ENCODE data around the gene TSPAN6.

TSPAN6 gene

GRCh38 chrX:100586747-100587146 lies 49.9 kb downstream of the TSPAN6 start:
- no peak overlapping the region for H3K27ac ChIP-seq
- H3K4me3 ChIP-seq (ENCODE audit: low read depth in 1 of 2, low read length in 1 of 2), result no peak overlapping the region

GRCh38 chrX:100584611-100585010 lies 52.0 kb downstream of the TSPAN6 start, which contains the start of gene TNMD:
Gene TNMD (plus strand): TSS chrX:100584936. CDS start chrX:100585019, 83 bp downstream.
- TF ChIP-seq CTCF (IDR thresholded peaks at IDR 0.05), result no peak
- Histone ChIP-seq H3K4me1 (ENCODE audit: control insufficient read depth in 1 of 2, insufficient read depth in 1 of 2, low read depth in 1 of 2, low read length in 1 of 2) (no peaks in the 10 kb centered on the region), H3K4me3 (ENCODE audit: low read depth in 1 of 2, low read length in 1 of 2) (no peak within 1 kb of the TSS), H3K36me3 (no peaks in the 10 kb centered on the region), H3K27me3 (no peaks in the 10 kb centered on the region), H3K9me3 (no peaks in the 10 kb centered on the region), H3K27ac (no peak within 1 kb of the TSS)

More at GRCh38 chrX:100586747-100587146, 49.9 kb downstream of the TSPAN6 start:
- H3K4me1 ChIP-seq (ENCODE audit: control insufficient read depth in 1 of 2, insufficient read depth in 1 of 2, low read depth in 1 of 2, low read length in 1 of 2), result no peaks in the 10 kb centered on the region
- H3K9me3 ChIP-seq, result no peaks in the 10 kb centered on the region
- H3K36me3 ChIP-seq, result no peaks in the 10 kb centered on the region
- TF ChIP-seq CTCF (IDR thresholded peaks at IDR 0.05), result no peak
- no peaks in the 10 kb centered on the region for H3K27me3 ChIP-seq
